ENCODE measurements around the gene ZNF804B. TPM values are rescaled to one million over a fixed set of nuclear protein-coding genes. Genes with fewer than 3 reads are reported as not detected.

ZNF804B gene
- total RNA-seq, 6 donors from 2014 or later = not detected

DNA sequence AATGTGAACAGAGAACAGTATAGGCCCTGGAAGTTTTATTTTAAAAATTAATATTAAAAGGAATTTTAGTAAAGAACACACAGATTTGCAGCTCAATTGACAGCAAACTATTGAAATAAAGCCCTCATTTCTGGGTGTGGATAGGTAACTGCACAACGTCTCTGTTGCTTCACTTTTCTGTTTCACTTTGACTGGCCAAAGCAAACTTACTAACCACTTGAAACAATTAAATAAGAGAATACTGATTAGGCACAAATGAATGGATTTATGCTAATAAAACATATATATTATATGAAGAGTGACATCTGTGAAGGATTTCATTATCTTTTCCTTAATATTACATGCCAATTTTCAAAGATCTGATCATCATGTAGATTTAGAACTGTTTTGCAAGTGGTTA is 11.9 kb downstream of the ZNF804B start:
- Histone ChIP-seq H3K4me1 (no peaks in the 10 kb centered on the region), H3K9me3 (no peaks in the 10 kb centered on the region), H3K36me3 (no peaks in the 10 kb centered on the region), H3K4me3 (no peak overlapping the region), H3K27me3 (no peaks in the 10 kb centered on the region), H3K27ac (no peak overlapping the region)
- no peak for TF ChIP-seq POLR2AphosphoS5 (IDR thresholded peaks at IDR 0.05)
- no peak for TF ChIP-seq POLR2A (IDR thresholded peaks at IDR 0.05)
- no peak for TF ChIP-seq EP300 (IDR thresholded peaks at IDR 0.05)
- TF ChIP-seq, protein P1, sequence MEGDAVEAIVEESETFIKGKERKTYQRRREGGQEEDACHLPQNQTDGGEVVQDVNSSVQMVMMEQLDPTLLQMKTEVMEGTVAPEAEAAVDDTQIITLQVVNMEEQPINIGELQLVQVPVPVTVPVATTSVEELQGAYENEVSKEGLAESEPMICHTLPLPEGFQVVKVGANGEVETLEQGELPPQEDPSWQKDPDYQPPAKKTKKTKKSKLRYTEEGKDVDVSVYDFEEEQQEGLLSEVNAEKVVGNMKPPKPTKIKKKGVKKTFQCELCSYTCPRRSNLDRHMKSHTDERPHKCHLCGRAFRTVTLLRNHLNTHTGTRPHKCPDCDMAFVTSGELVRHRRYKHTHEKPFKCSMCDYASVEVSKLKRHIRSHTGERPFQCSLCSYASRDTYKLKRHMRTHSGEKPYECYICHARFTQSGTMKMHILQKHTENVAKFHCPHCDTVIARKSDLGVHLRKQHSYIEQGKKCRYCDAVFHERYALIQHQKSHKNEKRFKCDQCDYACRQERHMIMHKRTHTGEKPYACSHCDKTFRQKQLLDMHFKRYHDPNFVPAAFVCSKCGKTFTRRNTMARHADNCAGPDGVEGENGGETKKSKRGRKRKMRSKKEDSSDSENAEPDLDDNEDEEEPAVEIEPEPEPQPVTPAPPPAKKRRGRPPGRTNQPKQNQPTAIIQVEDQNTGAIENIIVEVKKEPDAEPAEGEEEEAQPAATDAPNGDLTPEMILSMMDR (IDR thresholded peaks at IDR 0.05) = no peak
- no peak for DNase-seq
- no peak for ATAC-seq (ENCODE audit: low FRiP score in 2 of 2)
- 46 to 64% methylated on average over 1 of the region's 1 CpG for WGBS, 2 donors

DNA sequence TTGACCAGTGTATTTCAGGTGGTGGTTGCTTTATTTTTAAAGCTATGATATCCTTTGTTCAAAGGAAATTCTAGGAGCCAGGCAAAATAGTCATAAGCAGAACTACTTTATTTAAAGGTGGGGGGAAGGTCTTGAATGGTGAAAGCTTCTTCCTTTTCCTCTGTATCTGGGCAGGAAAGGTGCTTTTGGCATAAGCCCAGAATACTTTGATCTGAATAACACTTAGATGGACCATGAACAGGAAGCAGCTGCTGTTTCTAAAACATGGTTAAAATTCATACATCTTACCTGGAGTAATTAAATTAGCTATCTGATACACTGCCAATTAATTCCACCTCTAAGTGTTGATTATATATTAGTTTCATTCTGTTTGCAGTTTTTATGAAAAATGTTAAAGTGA is 13.3 kb downstream of the ZNF804B start:
- H3K9me3 ChIP-seq = no peaks in the 10 kb centered on the region
- no peaks in the 10 kb centered on the region for H3K4me1 ChIP-seq
- H3K27me3 ChIP-seq = no peaks in the 10 kb centered on the region
- H3K36me3 ChIP-seq = no peaks in the 10 kb centered on the region
- no peak overlapping the region for H3K4me3 ChIP-seq
- no peak for TF ChIP-seq POLR2AphosphoS5 (IDR thresholded peaks at IDR 0.05)
- TF ChIP-seq, protein P1 (IDR thresholded peaks at IDR 0.05) = no peak
- TF ChIP-seq EP300 (IDR thresholded peaks at IDR 0.05) = no peak
- no peak for TF ChIP-seq POLR2A (IDR thresholded peaks at IDR 0.05)
- no peak for DNase-seq
- no peak for ATAC-seq (ENCODE audit: low FRiP score in 2 of 2)
- no peak overlapping the region for H3K27ac ChIP-seq

DNA sequence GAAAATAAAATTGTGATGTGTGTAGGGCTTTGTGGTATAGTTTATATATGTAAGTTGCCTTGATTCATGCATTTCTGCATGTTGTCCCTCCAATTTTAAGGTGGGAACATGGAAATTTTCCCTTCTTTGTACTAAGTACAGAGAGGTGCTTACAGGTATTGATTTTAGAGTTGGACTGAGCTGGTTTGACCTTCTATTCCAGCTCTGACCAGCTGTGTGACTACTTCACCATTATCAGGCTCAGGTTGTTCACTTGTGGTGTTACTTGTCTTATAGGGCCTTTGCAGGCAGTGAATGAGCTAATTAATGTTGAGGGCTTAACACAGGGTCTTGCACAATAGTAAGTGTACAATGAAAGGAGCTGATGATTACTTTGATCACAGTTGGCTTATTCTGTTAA is 16.3 kb downstream of the ZNF804B start:
- Histone ChIP-seq H3K4me3 (no peak overlapping the region), H3K9me3 (no peaks in the 10 kb centered on the region), H3K27ac (no peak overlapping the region), H3K4me1 (no peaks in the 10 kb centered on the region), H3K36me3 (no peaks in the 10 kb centered on the region), H3K27me3 (no peaks in the 10 kb centered on the region)
- DNase-seq (no peak), ATAC-seq (ENCODE audit: low FRiP score in 2 of 2) (no peak)
- TF ChIP-seq POLR2AphosphoS5 (IDR thresholded peaks at IDR 0.05) (no peak), EP300 (IDR thresholded peaks at IDR 0.05) (no peak), POLR2A (IDR thresholded peaks at IDR 0.05) (no peak)
- TF ChIP-seq, protein P1 (IDR thresholded peaks at IDR 0.05) = no peak

DNA sequence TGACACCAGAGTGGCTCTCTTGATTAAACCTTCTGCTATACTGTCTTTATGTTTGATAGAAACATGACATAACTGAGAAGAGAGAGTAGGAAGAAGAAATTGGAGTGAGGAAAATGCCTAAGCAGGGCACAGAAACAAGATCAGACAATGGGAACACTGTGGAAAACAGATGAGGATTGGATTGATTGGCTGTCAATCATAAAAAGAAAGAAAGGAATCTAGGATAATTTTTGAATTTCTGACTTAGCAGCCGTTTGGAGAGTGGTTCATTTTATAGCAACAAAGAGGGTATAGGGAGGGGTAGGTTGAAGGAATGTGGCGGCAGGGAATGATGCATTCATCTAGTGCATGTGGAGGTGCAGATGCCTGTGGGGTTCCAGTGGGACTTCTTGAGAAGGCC is 28.3 kb downstream of the ZNF804B start:
- Histone ChIP-seq H3K27ac (no peak overlapping the region), H3K9me3 (no peaks in the 10 kb centered on the region), H3K27me3 (no peaks in the 10 kb centered on the region), H3K4me1 (no peaks in the 10 kb centered on the region), H3K4me3 (no peak overlapping the region), H3K36me3 (no peaks in the 10 kb centered on the region)
- 64 to 65% methylated on average over 2 of the region's 2 CpGs for WGBS, 2 donors
- no peak for ATAC-seq (ENCODE audit: low FRiP score in 2 of 2)
- TF ChIP-seq EP300 (IDR thresholded peaks at IDR 0.05) (no peak), POLR2A (IDR thresholded peaks at IDR 0.05) (no peak), POLR2AphosphoS5 (IDR thresholded peaks at IDR 0.05) (no peak)
- TF ChIP-seq, protein P1 (IDR thresholded peaks at IDR 0.05) = no peak
- DNase-seq = no peak

DNA sequence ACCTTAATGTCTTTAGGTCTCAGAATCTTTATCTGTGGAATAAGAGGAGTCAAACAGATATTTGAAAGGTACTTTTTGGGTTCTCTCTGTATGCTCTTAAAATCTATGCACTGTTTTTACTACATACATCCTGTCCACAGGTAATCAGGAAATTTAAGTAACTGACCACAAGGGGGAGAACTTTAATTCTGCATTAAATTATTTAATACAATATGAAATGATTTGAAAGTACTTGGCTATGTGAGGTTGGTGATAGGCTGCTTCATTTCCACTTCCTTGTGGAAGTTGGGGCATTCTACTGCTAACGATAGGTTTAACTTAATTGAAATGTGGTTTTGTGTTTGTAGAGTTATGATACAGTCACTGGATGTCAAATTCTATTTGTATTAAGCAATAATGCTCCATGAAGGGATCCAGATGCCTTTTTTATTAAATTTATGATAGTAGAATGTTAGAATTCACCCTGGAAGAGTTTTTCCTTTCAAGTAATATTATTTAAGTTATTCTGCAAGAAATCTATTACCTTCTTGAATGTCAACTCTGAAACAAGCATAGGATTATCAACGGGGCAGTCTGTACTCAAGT is 30.1 kb downstream of the ZNF804B start:
- whole genome bisulfite sequencing, 2 donors = 63 to 69% methylated on average over 2 of the region's 2 CpGs
- ATAC-seq (ENCODE audit: low FRiP score in 2 of 2) (no peak), DNase-seq (no peak)
- Histone ChIP-seq H3K27ac (no peak overlapping the region), H3K9me3 (no peaks in the 10 kb centered on the region), H3K4me3 (no peak overlapping the region), H3K27me3 (no peaks in the 10 kb centered on the region), H3K36me3 (no peaks in the 10 kb centered on the region), H3K4me1 (no peaks in the 10 kb centered on the region)
- TF ChIP-seq, protein P1 (IDR thresholded peaks at IDR 0.05) = peak in 3 of 6 experiments; percentile 19 to 40 (median 31)
- TF ChIP-seq POLR2A (IDR thresholded peaks at IDR 0.05) = no peak
